Measurements from ENCODE around the gene ST14. TPM values are rescaled to one million over a fixed set of nuclear protein-coding genes. Genes with fewer than 3 reads are reported as not detected.

The ST14 gene
- total RNA-seq, 1 donor from 2014 or later: 1.4 TPM

DNA sequence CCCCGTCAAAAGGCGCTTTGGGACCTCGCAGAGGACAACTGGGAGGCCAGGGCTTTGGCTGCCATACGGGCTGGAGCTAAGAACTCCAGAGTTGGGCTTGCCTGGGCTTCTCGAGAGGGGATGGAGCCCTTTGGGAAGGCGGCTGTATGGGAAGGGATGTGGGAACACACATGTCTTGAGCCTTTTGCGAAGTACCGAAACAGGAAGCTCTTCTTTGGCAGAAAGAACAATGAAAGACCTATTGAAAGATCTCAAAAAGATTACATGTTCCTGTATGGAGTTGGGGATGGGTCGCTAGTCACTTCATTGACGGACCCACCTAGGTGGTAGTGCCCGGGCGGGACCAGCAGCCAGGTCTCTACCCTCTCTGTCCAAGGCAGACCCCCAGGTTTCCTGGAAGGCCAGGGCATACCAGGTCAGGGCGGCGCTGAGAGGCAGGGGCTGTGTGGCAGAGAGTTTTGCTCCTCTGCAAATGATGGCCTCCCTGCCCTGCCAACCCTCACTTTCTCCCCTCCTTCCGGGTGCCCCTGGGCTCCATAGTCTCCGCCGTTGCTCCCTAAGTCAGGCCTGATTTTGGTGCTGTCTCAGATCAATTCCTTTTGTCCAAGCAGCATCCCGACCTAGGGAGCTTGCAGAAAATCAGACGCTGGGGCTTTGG is 1.0 kb downstream of the ST14 start:
- peaks cover 42% of the 10 kb centered on the region for H3K27me3 Mint-ChIP-seq (ENCODE audit: insufficient read depth, low read depth)
- H3K27me3 ChIP-seq: peaks cover 63% of the 10 kb centered on the region

DNA sequence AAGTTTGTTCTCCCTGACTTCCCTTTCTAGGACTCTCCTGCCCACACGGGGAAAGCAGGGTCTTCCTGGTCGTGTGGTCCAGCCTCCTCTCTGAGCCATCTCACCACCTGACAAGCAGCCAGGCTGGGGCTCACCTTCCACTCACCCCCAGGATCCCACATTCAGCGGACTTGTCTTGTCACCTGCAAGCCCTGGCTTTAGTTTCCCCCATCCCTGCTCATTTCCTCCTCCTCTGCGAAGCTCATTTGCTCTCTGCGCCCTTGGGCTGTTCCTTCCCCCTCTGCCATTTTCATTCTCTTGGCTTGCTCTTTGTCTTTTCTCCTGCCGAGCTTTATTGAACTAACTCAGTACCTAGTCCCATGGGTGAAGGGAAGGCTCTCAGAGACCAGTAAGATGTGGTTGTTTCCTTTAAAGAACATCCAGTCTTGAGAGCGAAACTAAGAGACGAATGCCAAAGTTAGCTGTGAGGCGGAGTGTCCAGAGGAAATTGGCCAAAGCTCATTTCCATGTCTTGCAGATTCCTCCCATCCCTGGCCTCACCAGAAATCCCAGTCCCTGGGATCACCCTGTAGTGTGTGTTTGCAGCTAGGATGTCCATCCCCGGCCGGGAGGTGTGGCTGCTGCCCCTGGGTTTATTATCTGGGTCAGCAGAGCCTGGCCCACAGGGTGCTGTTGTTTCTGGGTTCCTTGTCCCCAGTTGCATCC is 2.0 kb downstream of the ST14 start:
- Histone ChIP-seq H3K79me2 (ENCODE audit: low read depth) (no peaks in the 10 kb centered on the region), H4K20me1 (ENCODE audit: low read depth) (no peaks in the 10 kb centered on the region), H3F3A (ENCODE audit: low read depth) (peaks cover 9% of the 10 kb centered on the region), H3K4me2 (no peak overlapping the region), H3K36me3 (no peaks in the 10 kb centered on the region), H3K27ac (no peak overlapping the region), H3K9ac (no peak overlapping the region), H3K27me3 (peaks cover 61% of the 10 kb centered on the region), H3K4me1 (peaks cover 14% of the 10 kb centered on the region), H3K9me3 (ENCODE audit: low read depth) (no peaks in the 10 kb centered on the region), H3K4me3 (no peak overlapping the region), H2AFZ (replicated peaks) (no peak overlapping the region)
- Mint-ChIP-seq H3K27me3 (ENCODE audit: insufficient read depth, low read depth) (peaks cover 42% of the 10 kb centered on the region), H3K4me3 (no peak overlapping the region), H3K27ac (no peak overlapping the region), H3K4me1 (peaks cover 10% of the 10 kb centered on the region), H3K36me3 (no peaks in the 10 kb centered on the region), H3K9me3 (no peaks in the 10 kb centered on the region)
- TF ChIP-seq EZH2phosphoT487 (IDR thresholded peaks at IDR 0.05) (no peak), EZH2 (IDR thresholded peaks at IDR 0.05) (no peak), CTCF (IDR thresholded peaks at IDR 0.05) (no peak)
- DNase-seq (ENCODE audit: low spot score): no peak

More for the DNA sequence above, 1.0 kb downstream of the ST14 start:
- peak; percentile 19 for DNase-seq (ENCODE audit: low spot score)
- Histone ChIP-seq H3K9ac (no peak overlapping the region), H3K79me2 (ENCODE audit: low read depth) (no peaks in the 10 kb centered on the region), H3K4me3 (peak overlapping the region; percentile 47), H3F3A (ENCODE audit: low read depth) (peaks cover 9% of the 10 kb centered on the region), H2AFZ (replicated peaks) (peak overlapping the region; percentile 100), H3K9me3 (ENCODE audit: low read depth) (no peaks in the 10 kb centered on the region), H3K36me3 (no peaks in the 10 kb centered on the region), H3K4me1 (peaks cover 14% of the 10 kb centered on the region), H4K20me1 (ENCODE audit: low read depth) (no peaks in the 10 kb centered on the region), H3K4me2 (peak overlapping the region; percentile 88), H3K27ac (no peak overlapping the region)
- no peak overlapping the region for H3K27ac Mint-ChIP-seq
- no peaks in the 10 kb centered on the region for H3K9me3 Mint-ChIP-seq
- H3K36me3 Mint-ChIP-seq: no peaks in the 10 kb centered on the region
- H3K4me3 Mint-ChIP-seq: peak overlapping the region; percentile 77
- peaks cover 10% of the 10 kb centered on the region for H3K4me1 Mint-ChIP-seq
- TF ChIP-seq EZH2 (IDR thresholded peaks at IDR 0.05) (peak; percentile 12), CTCF (IDR thresholded peaks at IDR 0.05) (no peak), EZH2phosphoT487 (IDR thresholded peaks at IDR 0.05) (no peak)

DNA sequence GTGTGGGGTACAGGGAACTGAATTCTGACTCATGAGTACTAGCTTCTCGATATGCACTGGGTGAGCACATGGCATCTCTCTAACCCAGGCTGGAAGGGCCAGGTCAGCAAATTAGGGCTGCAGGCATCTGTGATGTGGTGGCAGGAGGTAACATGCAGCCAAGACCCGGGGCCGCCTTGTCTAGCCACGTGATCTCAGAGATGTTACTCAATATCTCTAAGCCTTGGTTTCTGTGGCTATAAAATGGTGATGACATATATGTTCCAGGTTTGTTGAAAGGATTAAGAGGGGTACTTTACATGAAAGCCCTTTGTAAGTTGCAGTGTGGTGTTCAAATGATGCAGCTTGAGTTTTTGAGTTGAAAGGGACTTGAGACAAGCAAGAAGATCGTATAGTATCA is 3.2 kb downstream of the ST14 start:
- Histone ChIP-seq H3F3A (ENCODE audit: low read depth) (peaks cover 9% of the 10 kb centered on the region), H3K27me3 (peaks cover 52% of the 10 kb centered on the region), H4K20me1 (ENCODE audit: low read depth) (no peaks in the 10 kb centered on the region), H3K27ac (no peak overlapping the region), H3K79me2 (ENCODE audit: low read depth) (no peaks in the 10 kb centered on the region), H3K36me3 (no peaks in the 10 kb centered on the region), H3K9ac (no peak overlapping the region), H3K4me3 (no peak overlapping the region), H3K4me2 (no peak overlapping the region), H3K9me3 (ENCODE audit: low read depth) (no peaks in the 10 kb centered on the region), H2AFZ (replicated peaks) (no peak overlapping the region), H3K4me1 (peaks cover 14% of the 10 kb centered on the region)
- Mint-ChIP-seq H3K4me3 (no peak overlapping the region), H3K36me3 (no peaks in the 10 kb centered on the region), H3K27me3 (ENCODE audit: insufficient read depth, low read depth) (peaks cover 42% of the 10 kb centered on the region), H3K9me3 (no peaks in the 10 kb centered on the region), H3K27ac (no peak overlapping the region), H3K4me1 (peaks cover 10% of the 10 kb centered on the region)
- no peak for TF ChIP-seq CTCF (IDR thresholded peaks at IDR 0.05)
- TF ChIP-seq EZH2 (IDR thresholded peaks at IDR 0.05): no peak
- TF ChIP-seq EZH2phosphoT487 (IDR thresholded peaks at IDR 0.05): no peak
- no peak for DNase-seq (ENCODE audit: low spot score)
